Esophagus squamous epithelium (tissue), 5 donors: ENCODE measurements around the gene TLR4. TPM values are rescaled to one million over a fixed set of nuclear protein-coding genes. Genes with fewer than 3 reads are reported as not detected.
A peak's percentile ranks its signal among the peaks of the same experiment; 100 is the strongest.

Experiments used
- DNase-seq: peaks from one replicate; lab custom pipeline; 2025; lab: John Stamatoyannopoulos, UW
- H3K27ac ChIP-seq, 4 donors: fragments of 200-600 bp; sonication (generic); one replicate each; pipeline ENCODE4 v1.5.1; 2016 to 2019; ENCODE audit warnings: mild to moderate bottlenecking in 1 of 4
- H3K27me3 ChIP-seq, 4 donors: fragments of 200-600 bp; sonication (generic); 1 replicate in 3 of 4; 2 replicates in 1 of 4; pipeline versions ENCODE4 v1.5.1 to v1.6.0; 2017 to 2021; ENCODE audit warnings: antibody characterized with exemption in 1 of 4
- H3K36me3 ChIP-seq, 3 donors: fragments of 200-600 bp; sonication (generic); one replicate each; pipeline ENCODE4 v1.5.1; 2016 to 2019
- H3K4me1 ChIP-seq, 3 donors: fragments of 200-600 bp; sonication (generic); one replicate each; pipeline ENCODE4 v1.5.1; 2017 to 2019
- H3K4me3 ChIP-seq, 4 donors: fragments of 200-600 bp; sonication (generic); 1 replicate in 3 of 4; 2 replicates in 1 of 4; pipeline ENCODE4 v1.5.1; 2016 to 2019; ENCODE audit warnings: mild to moderate bottlenecking in 2 of 4, moderate library complexity in 1 of 4
- H3K9me3 ChIP-seq, 3 donors: fragments of 200-600 bp; sonication (generic); one replicate each; pipeline ENCODE4 v1.5.1; 2016 to 2019
- CTCF ChIP-seq, 6 experiments: fragments of 450-650 bp in 4 of 6; fragments of 200-600 bp in 2 of 6; sonication (generic) in 2 of 6; IDR thresholded peaks; one replicate each; pipeline ENCODE4 v1.5.1; 2016 to 2019; ENCODE audit warnings: antibody characterized with exemption in 6 of 6, mild to moderate bottlenecking in 4 of 6, moderate library complexity in 4 of 6
- POLR2A ChIP-seq, 4 donors: fragments of 450-650 bp; IDR thresholded peaks; one replicate each; pipeline ENCODE4 v1.6.1; 2017; ENCODE audit warnings: antibody characterized with exemption in 4 of 4, mild to moderate bottlenecking in 4 of 4, moderate library complexity in 3 of 4
- WGBS, 2 donors: methylation state at CpG; one replicate each; pipeline ENCODE4 v1.1.5; 2018; 5-methylcytosine and 5-hydroxymethylcytosine counted together
- intact Hi-C: fragments of 100-400 bp; cut with DNase I; formaldehyde crosslinking; loops from one replicate; pipeline ENCODE4 v1.15.0; 2022
- total RNA-seq, 4 donors: library from RNA; depleted of rRNA; stranded (reverse); fragments of >200 nt; gene quantifications; one replicate each; pipeline ENCODE4 v1.1.0, GENCODE V29; 2016
- donor health status: DM: yes; HTN: yes; CAD: no.

Gene TLR4
- total RNA-seq, 4 donors from 2014 or later, result 0.34 to 14.9 (median 5.8) TPM

GRCh38 chr9:117718701-117719100 lies 14.5 kb downstream of the TLR4 start:
- H3K4me3 ChIP-seq, result no peak overlapping the region
- no peak for DNase-seq
- no peaks in the 10 kb centered on the region for H3K36me3 ChIP-seq
- no peaks in the 10 kb centered on the region for H3K9me3 ChIP-seq
- 33 to 47% methylated on average over 2 of the region's 2 CpGs for WGBS, 2 donors
- H3K4me1 ChIP-seq, result peaks cover 0 to 8% (median 0%) of the 10 kb centered on the region in 3 donors
- TF ChIP-seq CTCF (IDR thresholded peaks at IDR 0.05), result no peak
- TF ChIP-seq POLR2A (IDR thresholded peaks at IDR 0.05), result no peak
- H3K27me3 ChIP-seq, result no peaks in the 10 kb centered on the region
- intact Hi-C loops, result no loop called here
- H3K27ac ChIP-seq, result no peak overlapping the region

- no peaks in the 10 kb centered on the region for H3K27me3 ChIP-seq
- peaks cover 0 to 14% (median 0%) of the 10 kb centered on the region in 3 donors for H3K4me1 ChIP-seq
- H3K4me3 ChIP-seq, result no peak overlapping the region
- DNase-seq, result no peak
- TF ChIP-seq POLR2A (IDR thresholded peaks at IDR 0.05), result no peak
- no peak for TF ChIP-seq CTCF (IDR thresholded peaks at IDR 0.05)
- H3K27ac ChIP-seq, result peak overlapping the region in 1 of 4 donors; percentile 0
- H3K9me3 ChIP-seq, result no peaks in the 10 kb centered on the region
- no peaks in the 10 kb centered on the region for H3K36me3 ChIP-seq
- 75 to 82% methylated on average over 7 of the region's 7 CpGs for WGBS, 2 donors
- intact Hi-C loops, result no loop called here
Observed at GRCh38 chr9:117719161-117719920, 15.1 kb downstream of the TLR4 start.

GRCh38 chr9:117720066-117720465 lies 15.9 kb downstream of the TLR4 start:
- WGBS, 2 donors, result 43 to 55% methylated on average over 2 of the region's 2 CpGs
- Histone ChIP-seq H3K4me1 (peaks cover 0 to 14% (median 0%) of the 10 kb centered on the region in 3 donors), H3K9me3 (no peaks in the 10 kb centered on the region), H3K36me3 (no peaks in the 10 kb centered on the region), H3K4me3 (no peak overlapping the region), H3K27ac (peak overlapping the region in 1 of 4 donors; percentile 0), H3K27me3 (no peaks in the 10 kb centered on the region)
- DNase-seq, result no peak
- intact Hi-C loops, result no loop called here
- TF ChIP-seq CTCF (IDR thresholded peaks at IDR 0.05) (no peak), POLR2A (IDR thresholded peaks at IDR 0.05) (no peak)

- Histone ChIP-seq H3K27ac (peak overlapping the region in 1 of 4 donors; percentile 35), H3K27me3 (no peaks in the 10 kb centered on the region), H3K4me3 (no peak overlapping the region), H3K36me3 (no peaks in the 10 kb centered on the region), H3K9me3 (no peaks in the 10 kb centered on the region), H3K4me1 (peaks cover 0 to 14% (median 0%) of the 10 kb centered on the region in 3 donors)
- 59 to 65% methylated on average over 5 of the region's 5 CpGs for WGBS, 2 donors
- DNase-seq, result no peak
- intact Hi-C loops, result no loop called here
- TF ChIP-seq POLR2A (IDR thresholded peaks at IDR 0.05) (no peak), CTCF (IDR thresholded peaks at IDR 0.05) (no peak)
Observed at GRCh38 chr9:117720555-117720954, 16.4 kb downstream of the TLR4 start.

GRCh38 chr9:117720987-117721386 lies 16.8 kb downstream of the TLR4 start:
- Histone ChIP-seq H3K9me3 (no peaks in the 10 kb centered on the region), H3K4me1 (peaks cover 0 to 14% (median 0%) of the 10 kb centered on the region in 3 donors)
- 81 to 82% methylated on average over 2 of the region's 2 CpGs for WGBS, 2 donors

More at GRCh38 chr9:117720987-117721386, 16.8 kb downstream of the TLR4 start:
- TF ChIP-seq CTCF (IDR thresholded peaks at IDR 0.05), result no peak
- no peak for TF ChIP-seq POLR2A (IDR thresholded peaks at IDR 0.05)
- DNase-seq, result no peak
- Histone ChIP-seq H3K27me3 (no peaks in the 10 kb centered on the region), H3K27ac (no peak overlapping the region), H3K4me3 (no peak overlapping the region), H3K36me3 (no peaks in the 10 kb centered on the region)
- intact Hi-C loops, result no loop called here
